Superior temporal gyrus (tissue), 1 donor: ENCODE measurements around the gene NAPEPLD.
"Not testable (repeated sequence)": the region's sequence is repeated elsewhere in the genome, so short reads cannot be mapped to it uniquely, and the experiment has no call there.

ENCODE experiments used
- DNase-seq: peaks from one replicate; pipeline ENCODE4 v3.0.0-alpha.2; 2016; ENCODE audit errors: extremely low spot score

The NAPEPLD gene

GRCh38 chr7:103068414-103069403 lies 80.2 kb downstream of the NAPEPLD start:
- no peak for DNase-seq

GRCh38 chr7:103065667-103066066 lies 83.2 kb downstream of the NAPEPLD start:
- no peak for DNase-seq

- DNase-seq, result no peak
These were observed 85.0 kb downstream of the NAPEPLD start for GRCh38 chr7:103063895-103064294.

GRCh38 chr7:103059471-103059870 lies 89.4 kb downstream of the NAPEPLD start:
- DNase-seq, result no peak

- no peak for DNase-seq
These were observed 90.8 kb downstream of the NAPEPLD start for GRCh38 chr7:103058122-103058521.

- DNase-seq, result not testable (repeated sequence)
These were observed 92.9 kb downstream of the NAPEPLD start for GRCh38 chr7:103056006-103056405.

- no peak for DNase-seq
These were observed 97.4 kb downstream of the NAPEPLD start for GRCh38 chr7:103051519-103051918.
